Upper lobe of left lung (tissue), 6 donors: Measurements from ENCODE around the gene TADA3. TPM values are rescaled to one million over a fixed set of nuclear protein-coding genes. Genes with fewer than 3 reads are reported as not detected.

Experiments used
- ATAC-seq, 2 donors: fragments of 200-7000 bp; cut with Tn5 transposase; one replicate each; pipeline ENCODE4 v1.9.1; 2022; ENCODE audit warnings: mild to moderate bottlenecking in 2 of 2, moderate library complexity in 2 of 2; ENCODE audit not compliant: low FRiP score in 2 of 2
- DNase-seq, 2 donors: peaks; one replicate each; pipeline ENCODE4 v3.0.0-alpha.2; 2019 to 2020
- H3K27ac ChIP-seq, 4 donors: fragments of 200-600 bp; sonication (generic); one replicate each; pipeline ENCODE4 v1.5.1; 2016 to 2019
- H3K27me3 ChIP-seq, 4 donors: fragments of 200-600 bp; sonication (generic); one replicate each; pipeline ENCODE4 v1.5.1; 2017 to 2019
- H3K36me3 ChIP-seq, 4 donors: fragments of 200-600 bp; sonication (generic); one replicate each; pipeline ENCODE4 v1.5.1; 2016 to 2019
- H3K4me1 ChIP-seq, 4 donors: fragments of 200-600 bp; sonication (generic); one replicate each; pipeline ENCODE4 v1.5.1; 2018 to 2019
- H3K4me3 ChIP-seq, 4 donors: fragments of 200-600 bp; sonication (generic); one replicate each; pipeline ENCODE4 v1.5.1; 2017 to 2019; ENCODE audit warnings: mild to moderate bottlenecking in 2 of 4, moderate library complexity in 1 of 4
- H3K9me3 ChIP-seq, 4 donors: fragments of 200-600 bp; sonication (generic); one replicate each; pipeline ENCODE4 v1.5.1; 2018 to 2019
- EP300 ChIP-seq, 4 donors: sonication (generic); formaldehyde crosslinking; IDR thresholded peaks; one replicate each; pipeline ENCODE4 v1.5.1; 2017; ENCODE audit warnings: antibody characterized with exemption in 4 of 4, control low read depth in 2 of 4
- POLR2A ChIP-seq, 4 donors: fragments of 450-650 bp; IDR thresholded peaks; one replicate each; pipeline ENCODE4 v1.5.1; 2016 to 2017; ENCODE audit warnings: antibody characterized with exemption in 4 of 4, mild to moderate bottlenecking in 2 of 4
- POLR2AphosphoS5 ChIP-seq, 2 donors: sonication (generic); formaldehyde crosslinking; IDR thresholded peaks; one replicate each; pipeline ENCODE4 v1.5.1; 2017; ENCODE audit warnings: antibody characterized with exemption in 2 of 2
- WGBS, 2 donors: methylation state at CpG; one replicate each; pipeline ENCODE4 v1.1.5; 2017 to 2018; 5-methylcytosine and 5-hydroxymethylcytosine counted together
- total RNA-seq, 6 donors: library from RNA; depleted of rRNA in 4 of 6; stranded (reverse); fragments of >200 nt in 4 of 6; gene quantifications; one replicate each; pipeline versions ENCODE4 v1.1.0 to v1.2.1, GENCODE V29; 2016 to 2021
- TF ChIP-seq, protein P1 (sequence below), 6 experiments: fragments of 450-650 bp in 4 of 6; fragments of 200-600 bp in 2 of 6; sonication (generic) in 2 of 6; IDR thresholded peaks; one replicate each; pipeline ENCODE4 v1.5.1; 2016 to 2019; ENCODE audit warnings: antibody characterized with exemption in 6 of 6
- donor health status: DM: no; HTN: no; CAD: no; lungs with moderate emphysema.
- donor health status: DM: no; HTN: yes; CAD: no; lungs with severe emphysema.

TADA3 gene
- total RNA-seq, 6 donors from 2014 or later, result 48.2 to 68.0 (median 60.7) TPM

DNA sequence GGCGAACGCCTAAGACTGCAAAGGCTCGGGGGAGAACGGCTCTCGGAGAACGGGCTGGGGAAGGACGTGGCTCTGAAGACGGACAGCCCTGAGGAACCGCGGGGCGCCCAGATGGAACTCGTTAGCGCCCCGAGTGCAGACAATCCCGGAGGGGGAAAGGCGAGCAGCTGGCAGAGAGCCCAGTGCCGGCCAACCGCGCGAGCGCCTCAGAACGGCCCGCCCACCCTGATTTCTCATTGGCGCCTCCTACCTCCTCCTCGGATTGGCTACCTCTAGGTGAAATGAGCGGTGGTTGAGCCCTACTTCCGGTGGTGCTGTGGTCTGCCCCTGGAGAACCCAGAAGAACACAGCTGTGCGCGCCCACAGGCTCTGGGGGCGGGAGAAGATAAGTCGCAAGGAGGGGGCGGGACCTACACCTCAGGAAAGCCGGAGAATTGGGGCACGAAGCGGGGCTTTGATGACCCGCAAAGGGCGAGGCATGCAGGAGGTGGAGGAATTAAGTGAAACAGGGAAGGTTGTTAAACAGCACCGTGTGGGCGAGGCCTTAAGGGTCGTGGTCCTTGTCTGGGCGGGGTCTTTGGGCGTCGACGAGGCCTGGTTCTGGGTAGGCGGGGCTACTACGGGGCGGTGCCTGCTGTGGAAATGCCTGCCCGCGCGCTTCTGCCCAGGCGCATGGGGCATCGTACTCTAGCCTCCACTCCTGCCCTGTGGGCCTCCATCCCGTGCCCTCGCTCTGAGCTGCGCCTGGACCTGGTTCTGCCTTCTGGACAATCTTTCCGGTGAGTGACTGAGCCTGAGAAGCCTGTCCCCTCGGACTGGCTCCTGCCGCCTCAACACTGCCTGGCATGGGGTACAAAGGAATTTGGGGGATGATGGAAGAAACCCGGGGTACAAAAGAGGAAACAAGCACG lies 42.4 kb downstream of the TADA3 start, which contains the start of gene OGG1:
Gene OGG1, plus strand, starts transcription at position 308 of the 911 bp plus-strand sequence. Its CDS starts 335 bp downstream, at position 643.
- Histone ChIP-seq H3K36me3 (peaks cover 25 to 68% (median 42%) of the 10 kb centered on the region in 4 donors), H3K27ac (peak within 1 kb of the TSS; percentile 83 to 95 (median 94)), H3K9me3 (no peaks in the 10 kb centered on the region), H3K27me3 (no peaks in the 10 kb centered on the region), H3K4me1 (peaks cover 25 to 44% (median 30%) of the 10 kb centered on the region in 4 donors), H3K4me3 (peak within 1 kb of the TSS; percentile 45 to 72 (median 64))
- 1% methylated on average over 42 to 59 of the region's 60 CpGs for WGBS, 2 donors
- DNase-seq, result peak; percentile 96 to 99
- TF ChIP-seq POLR2A (IDR thresholded peaks at IDR 0.05) (peak in 1 of 4 donors; percentile 57), POLR2AphosphoS5 (IDR thresholded peaks at IDR 0.05) (peak; percentile 49 to 80), EP300 (IDR thresholded peaks at IDR 0.05) (no peak)
- TF ChIP-seq, protein P1, sequence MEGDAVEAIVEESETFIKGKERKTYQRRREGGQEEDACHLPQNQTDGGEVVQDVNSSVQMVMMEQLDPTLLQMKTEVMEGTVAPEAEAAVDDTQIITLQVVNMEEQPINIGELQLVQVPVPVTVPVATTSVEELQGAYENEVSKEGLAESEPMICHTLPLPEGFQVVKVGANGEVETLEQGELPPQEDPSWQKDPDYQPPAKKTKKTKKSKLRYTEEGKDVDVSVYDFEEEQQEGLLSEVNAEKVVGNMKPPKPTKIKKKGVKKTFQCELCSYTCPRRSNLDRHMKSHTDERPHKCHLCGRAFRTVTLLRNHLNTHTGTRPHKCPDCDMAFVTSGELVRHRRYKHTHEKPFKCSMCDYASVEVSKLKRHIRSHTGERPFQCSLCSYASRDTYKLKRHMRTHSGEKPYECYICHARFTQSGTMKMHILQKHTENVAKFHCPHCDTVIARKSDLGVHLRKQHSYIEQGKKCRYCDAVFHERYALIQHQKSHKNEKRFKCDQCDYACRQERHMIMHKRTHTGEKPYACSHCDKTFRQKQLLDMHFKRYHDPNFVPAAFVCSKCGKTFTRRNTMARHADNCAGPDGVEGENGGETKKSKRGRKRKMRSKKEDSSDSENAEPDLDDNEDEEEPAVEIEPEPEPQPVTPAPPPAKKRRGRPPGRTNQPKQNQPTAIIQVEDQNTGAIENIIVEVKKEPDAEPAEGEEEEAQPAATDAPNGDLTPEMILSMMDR (IDR thresholded peaks at IDR 0.05), result peak in 2 of 6 experiments; percentile 17 to 19
- peak; percentile 98 to 99 for ATAC-seq

DNA sequence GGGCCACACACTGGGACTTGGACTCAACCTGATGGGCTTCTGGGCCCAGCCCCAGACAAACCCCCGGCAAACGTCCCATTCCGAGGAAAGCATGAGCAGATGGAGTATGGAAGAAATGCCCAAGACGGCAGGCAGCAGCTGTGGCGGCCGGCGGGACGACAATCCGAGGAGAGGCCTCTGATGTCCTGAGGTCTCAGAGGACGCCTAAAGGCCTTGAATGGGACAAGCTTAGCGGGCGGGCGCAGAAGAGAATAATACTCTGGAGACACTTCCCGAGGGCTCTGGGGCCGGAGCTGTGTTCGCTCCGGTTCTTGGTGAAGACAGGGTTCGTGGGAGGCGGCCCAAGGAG lies 43.0 kb downstream of the TADA3 start:
- peak overlapping the region; percentile 45 to 72 (median 64) for H3K4me3 ChIP-seq
- H3K36me3 ChIP-seq, result peaks cover 31 to 69% (median 48%) of the 10 kb centered on the region in 4 donors
- 2 to 18% methylated on average over 19 of the region's 19 CpGs for WGBS, 2 donors
- no peaks in the 10 kb centered on the region for H3K27me3 ChIP-seq
- H3K4me1 ChIP-seq, result peaks cover 19 to 38% (median 25%) of the 10 kb centered on the region in 4 donors
- ATAC-seq (peak in 1 of 2 donors; percentile 34), DNase-seq (peak in 1 of 2 donors; percentile 87)
- H3K9me3 ChIP-seq, result no peaks in the 10 kb centered on the region
- peak overlapping the region; percentile 83 to 95 (median 94) for H3K27ac ChIP-seq
- TF ChIP-seq EP300 (IDR thresholded peaks at IDR 0.05) (no peak), POLR2AphosphoS5 (IDR thresholded peaks at IDR 0.05) (no peak), POLR2A (IDR thresholded peaks at IDR 0.05) (no peak)
- TF ChIP-seq, protein P1 (IDR thresholded peaks at IDR 0.05), result no peak

DNA sequence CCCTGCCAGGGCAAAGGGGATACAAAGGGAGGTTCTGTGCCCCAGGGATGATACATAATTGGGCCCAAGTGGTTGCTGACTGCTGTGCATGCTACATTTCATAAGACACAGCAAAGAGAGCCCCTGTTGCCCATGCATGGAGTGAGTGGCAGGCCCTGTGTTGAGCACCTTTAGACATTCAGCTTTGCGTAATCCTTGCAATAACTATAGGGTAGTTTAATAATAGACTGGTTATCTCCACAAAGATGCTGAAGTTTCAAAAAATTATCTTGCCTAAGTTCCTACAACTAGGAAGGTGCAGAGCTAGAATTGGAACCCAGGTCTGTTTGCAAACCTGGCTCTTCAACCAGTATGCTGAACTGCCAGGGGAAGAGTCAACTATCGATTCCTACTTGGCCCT lies 44.2 kb downstream of the TADA3 start:
- Histone ChIP-seq H3K9me3 (no peaks in the 10 kb centered on the region), H3K27ac (no peak overlapping the region), H3K27me3 (no peaks in the 10 kb centered on the region), H3K36me3 (peaks cover 43 to 73% (median 60%) of the 10 kb centered on the region in 4 donors), H3K4me1 (peaks cover 19 to 34% (median 24%) of the 10 kb centered on the region in 4 donors), H3K4me3 (no peak overlapping the region)
- DNase-seq, result no peak
- no peak for ATAC-seq
- TF ChIP-seq POLR2A (IDR thresholded peaks at IDR 0.05) (no peak), POLR2AphosphoS5 (IDR thresholded peaks at IDR 0.05) (no peak), EP300 (IDR thresholded peaks at IDR 0.05) (no peak)
- TF ChIP-seq, protein P1 (IDR thresholded peaks at IDR 0.05), result no peak
- 88 to 100% methylated on average over 1 to 2 of the region's 2 CpGs for WGBS, 2 donors

DNA sequence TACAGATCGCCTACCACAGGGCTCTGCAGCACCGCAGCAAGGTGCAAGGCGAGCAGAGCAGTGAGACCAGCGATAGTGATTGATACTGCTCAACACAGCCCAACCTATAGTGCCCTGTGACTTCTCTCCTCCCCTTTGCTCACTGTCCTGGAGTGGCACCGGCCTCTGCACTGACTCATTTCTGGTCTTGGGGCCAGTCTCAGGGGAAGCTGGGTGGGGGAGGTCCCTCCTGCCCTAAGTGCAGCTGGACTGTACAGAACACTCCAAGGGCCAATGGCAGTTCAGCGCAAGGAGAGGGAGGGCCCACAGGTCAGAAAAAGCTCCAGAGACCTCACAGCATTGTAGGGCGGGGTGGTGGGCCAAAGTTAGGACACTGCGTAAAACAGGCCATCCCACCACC lies 45.0 kb downstream of the TADA3 start:
- TF ChIP-seq, protein P1 (IDR thresholded peaks at IDR 0.05), result no peak
- TF ChIP-seq EP300 (IDR thresholded peaks at IDR 0.05) (no peak), POLR2AphosphoS5 (IDR thresholded peaks at IDR 0.05) (no peak), POLR2A (IDR thresholded peaks at IDR 0.05) (no peak)
- ATAC-seq (no peak), DNase-seq (no peak)
- Histone ChIP-seq H3K27me3 (no peaks in the 10 kb centered on the region), H3K9me3 (no peaks in the 10 kb centered on the region), H3K4me3 (no peak overlapping the region), H3K4me1 (peaks cover 19 to 34% (median 24%) of the 10 kb centered on the region in 4 donors), H3K36me3 (peaks cover 51 to 73% (median 63%) of the 10 kb centered on the region in 4 donors), H3K27ac (no peak overlapping the region)
- WGBS, 2 donors, result 97 to 100% methylated on average over 2 to 8 of the region's 8 CpGs
